Activated CD4-positive, alpha-beta T cell treated with anti-CD3 and anti-CD28 coated beads for 4 hours (primary cell): ENCODE measurements around the gene BTF3L4.
A peak's percentile ranks its signal among the peaks of the same experiment; 100 is the strongest.
"Not testable (repeated sequence)": the region's sequence is repeated elsewhere in the genome, so short reads cannot be mapped to it uniquely, and the experiment has no call there.

Source experiments
- DNase-seq, 2 donors: peaks; one replicate each; pipeline ENCODE4 v3.0.0-alpha.2; 2020

The BTF3L4 gene

GRCh38 chr1:52056163-52056936 is at the start of gene BTF3L4:
BTF3L4 (plus strand) TSS chr1:52056295; CDS start chr1:52059848, 3,553 bp downstream.
- peak; percentile 90 to 91 for DNase-seq

- DNase-seq, result no peak
These were observed 48.7 kb upstream of the BTF3L4 start for GRCh38 chr1:52007215-52008002.

GRCh38 chr1:52008071-52008809 is 47.9 kb upstream of the BTF3L4 start:
- DNase-seq, result no peak

- DNase-seq, result no peak
These were observed 34.0 kb upstream of the BTF3L4 start for GRCh38 chr1:52022133-52022532.

GRCh38 chr1:52026278-52026677 is 29.8 kb upstream of the BTF3L4 start:
- no peak for DNase-seq

GRCh38 chr1:52028328-52028727 is 27.8 kb upstream of the BTF3L4 start:
- no peak for DNase-seq

GRCh38 chr1:52028839-52029238 is 27.3 kb upstream of the BTF3L4 start:
- not testable (repeated sequence) for DNase-seq

GRCh38 chr1:52032124-52032784 is 23.8 kb upstream of the BTF3L4 start:
- no peak for DNase-seq

GRCh38 chr1:52032785-52033131 is 23.3 kb upstream of the BTF3L4 start:
- peak in 1 of 2 donors; percentile 9 for DNase-seq

GRCh38 chr1:52033190-52034049 is 22.7 kb upstream of the BTF3L4 start, which contains the start of gene KTI12:
KTI12 (minus strand) TSS chr1:52033810; CDS start chr1:52033761, 49 bp downstream.
- peak; percentile 81 to 84 for DNase-seq

- DNase-seq, result no peak
These were observed 22.1 kb upstream of the BTF3L4 start for GRCh38 chr1:52034050-52034384.

GRCh38 chr1:52037402-52037814 is 18.7 kb upstream of the BTF3L4 start:
- no peak for DNase-seq

GRCh38 chr1:52037909-52038308 is 18.2 kb upstream of the BTF3L4 start:
- no peak for DNase-seq

- DNase-seq, result no peak
These were observed 14.4 kb upstream of the BTF3L4 start for GRCh38 chr1:52041551-52042185.

GRCh38 chr1:52045236-52045635 is 10.9 kb upstream of the BTF3L4 start:
- no peak for DNase-seq

GRCh38 chr1:52045666-52046195 is 10.4 kb upstream of the BTF3L4 start:
- not testable (repeated sequence) for DNase-seq

- DNase-seq, result not testable (repeated sequence)
These were observed 6.8 kb upstream of the BTF3L4 start for GRCh38 chr1:52049337-52049736.

- no peak for DNase-seq
These were observed 2.2 kb upstream of the BTF3L4 start for GRCh38 chr1:52053862-52054261.

- no peak for DNase-seq
These were observed 1.5 kb upstream of the BTF3L4 start for GRCh38 chr1:52054496-52055065.

GRCh38 chr1:52055066-52055865 is 829 bp upstream of the BTF3L4 start, which contains the start of gene TXNDC12:
TXNDC12 (minus strand) TSS chr1:52055191; CDS start chr1:52055096, 95 bp downstream.
- peak; percentile 59 to 60 for DNase-seq
